GM12872 (cell line): Measurements from ENCODE around the gene MPPED2.

ENCODE experiments used
- TF ChIP-seq, protein P1 (sequence below): IDR thresholded peaks from 3 replicates; pipeline ENCODE4 v1.5.1; 2011; ENCODE audit warnings: low read depth, mild to moderate bottlenecking, low read length, moderate library complexity; ENCODE audit not compliant: insufficient read depth

Gene MPPED2

DNA sequence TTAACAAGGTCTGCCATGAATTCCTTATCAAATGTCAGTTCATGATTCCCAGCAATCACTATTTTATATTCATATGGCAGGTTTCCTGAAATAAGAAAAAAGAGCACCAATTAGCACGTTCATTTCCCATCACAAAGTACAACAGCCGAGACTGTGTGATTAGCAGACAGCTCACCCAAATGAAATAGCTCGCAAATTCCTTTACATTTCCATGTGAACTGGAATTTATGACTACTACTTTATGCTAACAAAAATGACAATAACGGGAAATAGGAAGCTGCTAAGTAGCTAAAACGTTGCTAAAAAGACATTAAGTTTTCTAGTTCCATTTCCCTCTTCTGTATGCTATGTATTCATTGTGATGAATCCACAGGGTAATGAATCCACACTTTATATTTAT is 90.7 kb downstream of the MPPED2 start:
- TF ChIP-seq, protein P1, sequence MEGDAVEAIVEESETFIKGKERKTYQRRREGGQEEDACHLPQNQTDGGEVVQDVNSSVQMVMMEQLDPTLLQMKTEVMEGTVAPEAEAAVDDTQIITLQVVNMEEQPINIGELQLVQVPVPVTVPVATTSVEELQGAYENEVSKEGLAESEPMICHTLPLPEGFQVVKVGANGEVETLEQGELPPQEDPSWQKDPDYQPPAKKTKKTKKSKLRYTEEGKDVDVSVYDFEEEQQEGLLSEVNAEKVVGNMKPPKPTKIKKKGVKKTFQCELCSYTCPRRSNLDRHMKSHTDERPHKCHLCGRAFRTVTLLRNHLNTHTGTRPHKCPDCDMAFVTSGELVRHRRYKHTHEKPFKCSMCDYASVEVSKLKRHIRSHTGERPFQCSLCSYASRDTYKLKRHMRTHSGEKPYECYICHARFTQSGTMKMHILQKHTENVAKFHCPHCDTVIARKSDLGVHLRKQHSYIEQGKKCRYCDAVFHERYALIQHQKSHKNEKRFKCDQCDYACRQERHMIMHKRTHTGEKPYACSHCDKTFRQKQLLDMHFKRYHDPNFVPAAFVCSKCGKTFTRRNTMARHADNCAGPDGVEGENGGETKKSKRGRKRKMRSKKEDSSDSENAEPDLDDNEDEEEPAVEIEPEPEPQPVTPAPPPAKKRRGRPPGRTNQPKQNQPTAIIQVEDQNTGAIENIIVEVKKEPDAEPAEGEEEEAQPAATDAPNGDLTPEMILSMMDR: no peak

DNA sequence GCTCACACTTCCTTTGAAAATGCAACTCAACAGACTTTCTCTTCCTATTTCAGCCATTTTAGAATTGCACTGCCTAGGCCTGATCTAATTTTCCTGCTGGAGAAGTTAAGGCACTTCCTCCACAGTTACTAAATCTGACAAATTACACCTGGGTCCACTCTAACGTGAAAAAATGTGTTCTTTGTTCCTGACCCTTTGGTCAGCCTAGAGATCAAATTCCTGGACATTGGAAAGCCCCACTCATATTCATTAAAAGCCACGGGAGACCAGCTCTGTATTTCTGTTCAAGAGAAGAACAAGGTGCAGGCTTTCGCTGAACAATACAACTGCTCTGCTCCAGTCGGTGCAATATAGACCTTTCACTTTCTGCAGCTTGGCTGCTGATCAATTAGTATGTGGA is 96.6 kb downstream of the MPPED2 start:
- TF ChIP-seq, protein P1: no peak

DNA sequence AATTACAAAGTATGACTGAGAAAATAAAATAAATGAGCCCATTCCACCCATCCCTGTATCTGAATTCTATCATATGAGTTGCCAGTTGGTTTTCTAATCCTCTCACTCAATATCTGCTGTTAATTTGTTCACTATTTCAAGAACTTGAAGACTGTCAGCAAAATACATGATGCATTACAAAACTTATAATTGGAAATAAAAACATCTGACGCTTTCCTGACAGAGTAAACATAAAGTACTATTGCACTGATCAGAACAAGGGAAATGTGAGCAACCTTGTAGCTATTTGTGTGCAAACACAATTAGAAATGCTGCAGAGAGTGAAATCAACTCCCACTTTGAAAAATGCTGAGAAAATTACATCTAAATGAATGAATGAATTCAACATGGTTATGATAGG is 97.1 kb downstream of the MPPED2 start:
- TF ChIP-seq, protein P1: no peak

DNA sequence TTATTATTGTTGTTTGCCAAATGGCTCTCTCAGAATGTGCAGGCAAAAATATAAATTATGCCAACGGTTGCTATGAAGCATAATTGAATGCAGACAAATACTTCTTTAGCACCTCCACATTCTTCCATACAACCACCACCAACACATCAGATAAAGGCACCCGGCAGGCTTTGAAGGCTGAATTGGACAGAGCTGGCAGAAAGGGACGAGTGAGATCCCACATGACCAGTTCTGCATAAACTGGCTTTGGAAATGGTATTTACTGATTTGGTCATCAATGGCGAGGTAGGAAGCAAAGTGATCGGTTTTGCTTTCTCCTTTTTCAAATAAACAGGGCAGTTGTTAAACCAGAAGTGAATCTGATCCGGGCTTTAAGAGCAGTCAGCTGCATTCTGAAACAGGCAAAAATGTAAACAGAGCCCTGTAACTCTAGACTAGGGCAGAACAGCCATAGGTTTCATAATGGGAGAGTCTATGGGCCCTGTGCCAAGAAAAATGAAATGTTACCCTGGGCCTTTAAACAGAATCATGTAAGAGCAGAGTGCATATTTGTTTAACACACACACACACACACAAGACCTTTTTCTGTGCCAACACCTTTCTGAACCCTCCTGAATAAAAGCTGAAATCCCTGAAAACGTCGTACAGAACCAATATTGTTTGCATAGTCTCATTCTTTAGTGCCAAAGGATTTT is 97.7 kb downstream of the MPPED2 start:
- TF ChIP-seq, protein P1: no peak

DNA sequence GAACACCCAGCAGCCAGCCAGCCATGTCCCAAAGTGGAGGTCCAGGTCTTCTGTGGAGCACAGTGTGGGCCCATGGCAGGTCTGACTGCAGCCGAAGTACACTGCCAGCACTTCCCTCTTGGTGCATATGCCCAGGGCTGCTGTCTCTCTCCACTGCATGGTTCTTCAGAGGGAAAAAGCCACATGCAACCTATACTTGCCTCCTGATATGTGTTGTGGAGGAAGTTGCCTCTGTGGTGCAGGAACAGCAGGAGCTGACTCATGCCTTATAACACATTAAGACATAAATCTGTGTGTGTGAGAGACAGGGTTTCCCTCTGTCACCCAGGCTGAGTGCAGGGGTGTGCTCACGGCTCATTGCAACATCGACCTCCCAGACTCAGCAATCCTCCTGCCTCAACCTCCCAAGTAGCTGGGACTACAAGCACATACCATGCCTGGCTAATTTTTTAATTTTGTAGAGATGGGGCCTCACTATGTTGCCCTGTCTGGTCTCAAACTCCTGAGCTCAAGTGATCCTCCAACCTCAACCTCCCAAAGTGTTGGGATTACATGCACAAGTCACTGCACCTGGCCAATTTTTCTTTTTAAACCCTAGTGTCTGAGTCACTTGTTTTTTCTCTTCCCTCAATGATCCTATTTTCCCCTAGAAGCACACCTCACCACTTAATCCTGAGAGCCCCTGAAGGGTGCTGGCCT is 98.8 kb downstream of the MPPED2 start:
- TF ChIP-seq, protein P1: no peak

DNA sequence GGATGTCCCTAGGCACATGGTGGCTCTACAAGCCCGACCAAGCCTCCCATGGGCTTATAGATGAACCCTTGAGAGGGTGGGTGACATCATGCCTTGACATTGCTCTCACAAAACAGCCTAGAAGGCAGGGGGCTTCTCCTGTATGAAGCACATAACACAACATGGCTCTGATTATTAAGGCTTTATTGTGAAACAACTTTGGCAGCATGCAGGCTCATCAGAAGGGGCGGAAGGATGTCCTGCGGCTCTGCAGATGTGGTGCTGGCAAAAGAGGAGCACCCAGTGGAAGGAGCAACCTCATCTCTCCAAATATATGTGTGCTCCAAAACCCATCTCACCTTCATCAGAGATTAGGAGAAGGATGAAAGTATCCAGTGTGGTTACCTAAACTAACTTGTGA is 100.4 kb downstream of the MPPED2 start:
- TF ChIP-seq, protein P1: no peak

DNA sequence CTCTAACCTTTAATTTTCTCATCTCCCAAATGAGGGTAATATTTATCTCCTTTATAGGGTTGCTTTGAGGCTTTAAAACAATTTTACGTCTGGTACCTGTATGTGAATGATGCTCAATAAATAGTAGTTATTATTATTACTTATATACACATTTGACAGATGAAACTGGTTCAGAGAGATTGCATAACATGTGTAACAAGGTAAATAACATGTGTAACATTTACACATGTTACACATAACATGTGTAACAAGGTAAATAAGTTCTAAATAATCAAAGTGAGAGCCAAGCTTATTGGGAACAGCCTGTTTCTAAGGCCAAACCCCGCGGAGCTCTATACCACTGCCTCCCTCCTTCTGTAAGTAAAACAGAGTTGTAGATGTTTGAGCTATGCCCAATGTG is 100.9 kb downstream of the MPPED2 start:
- TF ChIP-seq, protein P1: no peak
